ENCODE measurements around the gene MAGOH.
"Not testable (repeated sequence)": the region's sequence is repeated elsewhere in the genome, so short reads cannot be mapped to it uniquely, and the experiment has no call there.

Gene MAGOH

DNA sequence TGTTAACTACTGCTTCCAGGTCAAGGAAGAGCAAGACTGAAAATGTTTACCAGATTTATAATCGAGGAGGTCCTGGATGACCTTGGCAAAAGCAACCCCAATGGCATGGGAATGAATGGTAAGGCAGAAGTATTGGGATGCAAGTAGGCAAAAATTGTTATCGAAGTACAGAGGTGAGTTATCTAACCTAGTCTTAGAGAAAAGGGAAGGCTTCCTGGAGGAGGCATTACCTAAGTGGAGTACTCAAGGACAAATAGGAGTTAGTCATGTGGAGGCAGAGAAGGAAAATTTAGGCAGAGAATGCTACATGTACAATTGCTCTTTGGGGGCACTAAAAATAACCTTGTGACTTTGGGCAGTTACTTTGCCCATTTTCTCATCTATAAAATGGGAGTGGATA is 3.5 kb upstream of the MAGOH start:
- FAIRE-seq, result no peak
- DNase-seq (ENCODE audit: insufficient read length, low spot score), result no peak

DNA sequence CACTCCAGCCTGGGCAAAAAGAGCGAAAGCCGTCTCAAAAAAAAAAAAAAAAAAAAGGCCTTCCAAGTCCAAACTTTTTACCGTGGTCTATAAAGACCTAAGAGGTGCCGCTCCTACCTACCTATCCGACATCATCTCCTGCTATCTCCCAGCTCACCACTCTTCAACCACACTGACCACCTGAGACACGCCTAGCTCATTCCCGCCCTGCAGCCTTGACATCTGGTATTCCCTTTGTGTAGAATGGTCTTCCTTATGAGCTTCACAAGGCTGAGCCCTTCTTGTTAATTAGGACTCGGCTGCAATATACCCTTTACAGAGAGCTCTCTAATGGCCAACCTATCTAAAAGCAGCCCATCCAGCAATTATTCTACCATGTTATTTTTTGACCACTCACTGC is 680 bp downstream of the MAGOH start:
- DNase-seq (ENCODE audit: insufficient read length, low spot score) (no peak), FAIRE-seq (no peak)

DNA sequence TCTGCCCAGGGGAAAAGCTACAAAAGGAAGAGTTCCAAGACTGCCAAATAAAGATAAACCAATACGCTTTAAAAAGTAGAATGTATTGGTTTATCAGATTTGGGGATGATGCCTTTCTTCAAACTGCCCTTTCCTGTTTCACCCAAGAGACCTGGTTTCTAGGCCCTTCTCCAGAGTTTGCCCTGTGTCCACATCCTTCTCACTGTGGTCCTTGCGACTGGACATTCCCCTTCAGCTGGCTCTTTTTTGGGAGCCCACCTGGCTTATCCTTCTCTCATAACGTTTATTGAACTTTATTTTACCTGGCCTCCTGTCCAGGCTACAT is 17.4 kb downstream of the MAGOH start:
- no peak for FAIRE-seq
- DNase-seq (ENCODE audit: insufficient read length, low spot score), result no peak

DNA sequence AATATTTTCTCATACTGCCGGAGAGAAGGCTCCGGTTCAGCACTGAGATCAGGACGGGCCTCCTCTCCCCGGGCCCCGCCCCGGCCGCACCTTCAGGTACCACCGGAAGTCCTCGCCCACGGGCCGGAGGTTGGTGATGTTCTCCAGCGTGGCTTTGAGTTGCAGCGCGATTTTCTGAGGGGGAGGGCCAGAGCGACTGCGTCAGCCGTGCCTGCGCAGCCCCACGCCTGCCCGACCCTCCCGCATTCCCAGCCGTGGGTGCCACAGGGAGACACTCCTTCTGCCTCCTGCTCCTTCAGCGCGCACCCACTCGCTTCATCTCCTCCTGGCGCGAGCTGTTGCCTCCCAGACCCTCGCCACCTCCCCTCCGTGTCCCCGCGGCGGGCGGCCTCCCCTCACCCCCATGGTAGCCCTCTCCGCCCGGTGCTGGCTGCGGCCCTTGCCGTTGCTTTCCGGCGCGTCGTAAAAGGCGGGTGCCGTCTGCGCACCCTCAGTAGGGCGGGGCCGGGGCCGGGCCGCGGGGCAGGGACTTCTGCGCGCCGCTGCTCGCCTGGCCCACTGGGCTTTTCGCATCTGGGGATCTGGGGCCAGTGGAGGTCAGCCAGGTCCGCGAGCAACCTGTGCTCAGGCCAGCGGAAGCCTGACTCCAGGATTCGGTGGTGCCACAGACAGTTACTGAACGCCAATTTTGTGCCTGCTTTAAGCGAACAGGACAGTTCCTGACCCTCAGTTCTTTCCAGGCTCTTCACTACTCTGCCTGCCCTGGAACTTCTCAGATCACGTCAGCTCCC is 18.0 kb downstream of the MAGOH start, which contains the start of gene CZIB:
Gene CZIB, minus strand, starts transcription at position 464 of the 791 bp plus-strand sequence. Its CDS starts 59 bp downstream, at position 405.
- FAIRE-seq (peak; percentile 81), DNase-seq (ENCODE audit: insufficient read length, low spot score) (peak; percentile 86)

DNA sequence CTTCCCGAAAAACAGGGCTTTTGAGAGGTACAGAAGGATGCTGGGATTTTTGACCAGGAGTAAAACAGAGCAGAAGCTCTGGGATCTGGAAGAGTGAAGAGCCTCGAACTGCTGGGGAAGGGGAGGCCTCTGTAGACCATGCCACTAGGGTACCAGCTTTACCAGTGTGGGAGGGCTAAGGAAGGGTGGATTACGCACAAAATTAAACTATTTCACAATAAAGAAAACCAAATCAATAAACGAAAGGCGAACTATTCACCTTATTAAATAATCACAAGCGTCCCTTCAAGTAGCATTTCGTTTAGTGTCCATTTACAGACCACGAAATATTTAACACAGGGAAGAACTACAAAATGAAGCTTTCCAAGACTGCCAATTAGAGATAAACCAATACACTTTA is 18.6 kb downstream of the MAGOH start:
- DNase-seq (ENCODE audit: insufficient read length, low spot score) (no peak), FAIRE-seq (no peak)

DNA sequence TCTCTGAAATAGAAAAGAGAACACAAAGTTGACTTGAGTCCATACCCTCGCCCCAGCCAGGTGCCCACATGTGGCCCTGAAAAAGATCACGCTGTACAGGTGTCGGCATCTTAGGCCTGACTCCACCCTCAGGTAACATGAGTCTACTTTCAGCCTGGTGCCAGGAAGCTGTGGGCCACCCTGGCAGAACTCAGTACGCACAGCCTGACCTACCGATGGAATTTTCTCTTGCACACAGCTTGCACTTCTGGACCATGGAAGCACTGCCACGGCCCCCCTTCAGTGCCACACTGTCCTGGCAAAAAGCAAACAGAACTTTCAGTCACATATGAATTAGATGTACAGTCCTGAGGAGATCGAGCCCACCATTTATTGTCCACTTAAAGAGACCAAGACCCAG is 20.1 kb downstream of the MAGOH start:
- DNase-seq (ENCODE audit: insufficient read length, low spot score), result no peak
- no peak for FAIRE-seq

DNA sequence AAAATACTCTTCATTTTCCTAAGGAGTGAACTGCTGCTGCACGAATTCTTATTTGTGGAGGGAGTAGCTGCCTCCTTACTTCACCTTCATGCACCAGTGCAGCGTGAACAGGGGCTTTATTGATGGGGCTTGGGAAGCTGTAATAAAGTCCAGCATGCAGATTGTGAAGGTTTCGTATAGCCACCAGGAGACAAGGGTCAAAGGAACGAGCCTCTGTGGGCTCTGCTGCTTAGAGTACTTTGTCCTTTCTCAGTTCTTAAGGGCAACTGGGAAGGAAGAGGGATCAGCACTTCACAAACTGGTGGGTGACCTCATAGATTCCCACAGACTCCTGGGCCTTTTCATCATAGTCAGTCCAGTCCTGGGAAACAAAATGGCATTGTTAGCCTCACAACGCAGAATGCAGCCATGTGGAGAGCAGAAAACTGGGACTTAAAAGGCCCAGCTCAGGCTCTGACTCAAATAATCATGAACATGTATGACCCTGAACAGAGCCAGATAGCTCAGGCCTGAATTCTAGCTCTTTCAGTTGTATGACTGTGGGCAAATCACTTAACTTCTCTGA is 23.9 kb downstream of the MAGOH start:
- DNase-seq (ENCODE audit: insufficient read length, low spot score), result no peak
- FAIRE-seq, result no peak

DNA sequence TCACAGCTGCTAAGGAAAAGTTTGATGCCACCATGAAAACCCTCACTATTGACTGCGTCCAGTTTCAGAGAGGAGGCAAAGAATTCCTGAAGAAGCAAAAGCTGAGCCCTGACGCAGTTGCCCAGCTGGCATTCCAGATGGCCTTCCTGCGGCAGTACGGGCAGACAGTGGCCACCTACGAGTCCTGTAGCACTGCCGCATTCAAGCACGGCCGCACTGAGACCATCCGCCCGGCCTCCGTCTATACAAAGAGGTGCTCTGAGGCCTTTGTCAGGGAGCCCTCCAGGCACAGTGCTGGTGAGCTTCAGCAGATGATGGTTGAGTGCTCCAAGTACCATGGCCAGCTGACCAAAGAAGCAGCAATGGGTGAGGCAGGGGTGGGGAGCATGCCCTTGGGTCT is 27.4 kb downstream of the MAGOH start:
- FAIRE-seq (no peak), DNase-seq (ENCODE audit: insufficient read length, low spot score) (no peak)

DNA sequence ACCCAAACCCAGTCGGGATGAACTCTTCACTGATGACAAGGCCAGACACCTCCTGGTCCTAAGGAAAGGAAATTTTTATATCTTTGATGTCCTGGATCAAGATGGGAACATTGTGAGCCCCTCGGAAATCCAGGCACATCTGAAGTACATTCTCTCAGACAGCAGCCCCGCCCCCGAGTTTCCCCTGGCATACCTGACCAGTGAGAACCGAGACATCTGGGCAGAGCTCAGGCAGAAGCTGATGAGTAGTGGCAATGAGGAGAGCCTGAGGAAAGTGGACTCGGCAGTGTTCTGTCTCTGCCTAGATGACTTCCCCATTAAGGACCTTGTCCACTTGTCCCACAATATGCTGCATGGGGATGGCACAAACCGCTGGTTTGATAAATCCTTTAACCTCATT is 28.0 kb downstream of the MAGOH start:
- FAIRE-seq (no peak), DNase-seq (ENCODE audit: insufficient read length, low spot score) (no peak)

DNA sequence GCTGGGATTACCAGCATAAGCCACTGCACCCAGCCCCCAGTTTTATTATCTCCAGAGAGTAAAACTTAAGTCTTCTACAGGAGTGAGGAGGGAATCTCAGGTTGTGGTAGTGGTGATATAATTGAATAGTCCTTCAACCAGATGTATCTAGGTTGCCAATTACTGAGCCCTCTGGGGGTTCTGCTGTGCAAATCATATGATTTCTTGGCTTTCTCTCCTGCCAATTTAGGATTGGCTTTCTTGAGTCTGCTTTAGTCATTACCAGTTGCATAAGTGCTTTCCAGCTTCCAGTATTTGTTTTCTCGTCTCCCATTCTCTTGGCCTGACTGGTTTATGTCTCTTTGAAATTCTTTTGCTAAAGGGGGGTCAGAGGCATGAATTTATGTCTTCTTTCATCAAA is 30.6 kb downstream of the MAGOH start:
- no peak for FAIRE-seq
- DNase-seq (ENCODE audit: insufficient read length, low spot score), result no peak

DNA sequence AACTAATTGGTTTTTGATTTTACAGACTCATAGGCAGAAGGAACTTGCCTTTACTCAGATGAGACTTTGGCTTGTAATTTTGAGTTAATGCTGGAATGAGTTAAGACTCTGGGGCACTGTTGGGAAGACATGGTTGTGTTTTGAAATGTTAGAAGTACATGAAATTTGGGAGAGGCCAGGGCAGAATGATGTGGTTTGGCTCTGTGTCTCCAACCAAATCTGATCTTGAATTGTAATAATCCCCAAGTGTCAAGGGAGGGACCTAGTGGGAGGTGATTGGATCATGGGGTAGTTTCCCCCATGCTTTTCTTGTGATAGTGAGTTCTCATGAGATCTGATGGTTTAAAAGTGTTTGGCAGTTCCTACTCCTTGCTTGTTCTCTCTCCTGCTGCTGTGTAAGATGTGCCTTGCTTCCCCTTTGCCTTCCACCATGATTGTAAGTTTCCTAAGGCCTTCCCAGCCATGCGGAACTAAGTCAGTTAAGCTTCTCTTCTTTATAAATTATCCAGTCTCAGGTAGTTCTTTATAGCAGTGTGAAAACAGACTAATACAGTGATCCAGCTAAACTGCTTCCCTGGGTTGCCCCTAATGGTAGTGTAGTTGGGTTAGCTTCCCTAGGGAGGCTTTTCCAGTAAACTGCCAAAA is 31.5 kb downstream of the MAGOH start:
- FAIRE-seq, result no peak

DNA sequence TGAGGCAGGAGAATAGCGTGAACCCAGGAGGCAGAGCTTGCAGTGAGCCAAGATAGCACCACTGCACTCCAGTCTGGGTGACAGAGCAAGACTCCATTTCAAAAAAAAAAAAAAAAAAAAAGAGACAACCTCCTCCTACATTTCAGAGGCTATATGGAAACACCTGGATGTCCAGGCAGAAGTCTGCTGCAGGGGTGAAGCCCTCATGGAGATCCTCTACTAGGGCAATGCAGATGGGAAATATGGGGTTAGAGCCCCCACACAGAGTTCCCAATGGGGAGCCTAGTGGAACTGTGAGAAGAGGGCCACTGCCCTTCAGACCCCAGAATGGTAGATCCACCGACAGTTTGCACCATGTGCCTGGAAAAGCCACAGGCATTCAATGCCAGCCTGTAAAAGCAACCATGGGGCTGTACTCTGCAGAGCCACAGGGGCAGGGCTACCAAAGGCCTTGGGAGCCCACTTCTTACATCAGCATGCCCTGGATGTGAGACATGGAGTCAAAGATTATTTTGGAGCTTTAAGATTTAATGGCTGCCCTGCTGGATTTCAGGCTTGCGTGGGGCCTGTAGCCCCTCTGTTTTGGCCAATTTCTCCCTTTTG is 32.1 kb downstream of the MAGOH start:
- not testable (repeated sequence) for FAIRE-seq; DNase-seq (ENCODE audit: insufficient read length, low spot score)

More for the DNA sequence above, 31.5 kb downstream of the MAGOH start:
- no peak for DNase-seq (ENCODE audit: insufficient read length, low spot score)

DNA sequence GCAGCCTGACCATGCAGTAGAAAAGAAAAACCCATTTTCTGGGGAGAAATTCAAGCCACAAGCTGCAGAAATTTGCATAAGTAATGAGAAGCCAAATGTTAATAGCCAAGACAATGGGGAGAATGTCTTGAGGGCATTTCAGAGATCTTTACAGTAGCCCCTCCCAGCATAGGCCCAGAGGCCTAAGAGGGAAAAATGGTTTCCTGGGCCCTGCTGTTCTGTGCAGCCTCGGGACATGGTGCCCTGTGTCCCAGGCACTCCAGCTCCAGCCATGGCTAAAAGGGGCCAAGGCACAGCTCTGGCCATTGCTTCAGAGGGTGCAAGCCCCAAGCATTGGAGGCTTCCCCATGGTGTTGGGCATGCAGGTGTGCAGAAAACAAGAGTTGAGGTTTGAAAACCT is 32.8 kb downstream of the MAGOH start:
- not testable (repeated sequence) for FAIRE-seq; DNase-seq (ENCODE audit: insufficient read length, low spot score)

DNA sequence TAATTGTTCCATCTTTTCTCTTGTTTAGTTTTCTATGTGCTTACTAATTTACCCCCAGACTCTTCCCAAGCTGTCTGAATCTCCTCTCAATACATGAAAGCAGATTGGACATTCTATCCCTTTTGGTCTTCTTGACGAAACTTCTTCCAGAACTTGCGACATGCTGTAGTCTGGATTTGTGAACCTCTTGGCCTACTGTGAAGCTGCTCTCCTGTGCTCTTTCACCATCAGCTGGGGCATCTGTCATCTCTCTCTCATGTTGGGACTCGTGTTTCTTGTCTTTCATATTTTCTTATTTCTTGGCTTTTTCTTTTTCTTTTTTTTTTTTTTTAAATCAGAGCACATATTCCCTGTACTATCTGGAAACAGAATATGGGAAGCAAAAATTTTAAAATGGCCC is 34.9 kb downstream of the MAGOH start:
- DNase-seq (ENCODE audit: insufficient read length, low spot score), result no peak
- FAIRE-seq, result no peak

DNA sequence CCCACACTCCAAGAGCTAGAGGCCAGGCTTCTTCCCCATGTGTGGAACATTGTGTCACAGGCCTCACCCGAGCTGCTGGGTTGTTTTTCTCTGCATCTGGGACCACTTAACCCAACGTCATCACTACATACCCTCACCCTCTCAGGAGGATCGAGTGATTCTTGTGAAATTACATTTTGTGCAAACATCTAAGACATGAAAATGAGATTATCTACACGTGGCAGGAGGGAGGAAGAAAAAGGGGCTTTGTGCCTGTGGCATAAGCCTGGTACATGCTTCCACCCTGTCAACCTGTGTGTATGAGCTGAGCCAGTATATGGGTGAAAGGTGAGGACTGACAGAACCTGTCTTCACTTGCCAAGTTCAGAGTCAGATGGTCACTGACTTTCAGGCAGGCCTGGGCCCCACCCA is 40.1 kb downstream of the MAGOH start:
- DNase-seq (ENCODE audit: insufficient read length, low spot score) (no peak), FAIRE-seq (no peak)

DNA sequence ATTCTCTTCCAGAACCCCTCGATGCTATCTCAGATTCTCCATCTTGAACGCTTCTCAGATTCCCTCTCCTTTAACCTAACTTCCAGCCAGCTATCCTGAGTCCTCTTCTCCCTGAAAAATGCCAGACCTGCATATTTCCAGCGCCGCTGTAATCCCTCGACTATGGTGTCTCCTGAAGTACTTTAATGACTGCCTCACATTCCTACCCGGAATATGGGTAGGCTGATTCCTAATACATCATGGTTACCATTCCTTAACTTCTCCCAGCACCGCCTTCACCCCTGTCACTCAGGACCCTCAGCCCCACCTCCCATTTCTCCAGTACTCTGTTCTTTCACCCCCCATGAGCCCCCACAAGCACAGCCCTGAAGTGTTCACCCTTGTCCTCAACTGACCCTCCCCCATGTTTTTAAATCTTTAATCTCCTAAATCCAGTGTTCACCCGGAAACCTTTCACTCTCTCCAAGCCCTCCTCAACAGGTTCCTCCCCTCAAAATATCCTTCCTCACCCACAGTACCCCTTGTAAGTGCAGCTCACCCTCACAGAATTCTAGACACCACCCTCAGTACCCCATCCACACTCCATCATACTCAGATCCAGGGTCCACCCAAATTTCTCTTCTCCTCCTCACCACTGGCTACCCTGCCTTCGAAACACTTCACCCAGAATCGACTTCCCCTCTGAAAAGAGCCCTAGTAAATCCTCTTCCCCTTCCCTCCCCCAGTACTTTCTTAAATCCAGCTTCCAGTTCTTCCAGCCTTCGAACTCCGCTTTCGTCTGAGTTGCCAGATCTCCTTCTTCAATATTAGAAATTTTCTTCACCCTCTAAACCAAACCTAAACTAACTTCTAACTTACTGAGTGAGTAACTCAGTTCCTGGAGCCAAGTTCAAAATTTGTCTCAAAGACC is 40.8 kb downstream of the MAGOH start:
- FAIRE-seq, result no peak
- DNase-seq (ENCODE audit: insufficient read length, low spot score), result peak; percentile 13

DNA sequence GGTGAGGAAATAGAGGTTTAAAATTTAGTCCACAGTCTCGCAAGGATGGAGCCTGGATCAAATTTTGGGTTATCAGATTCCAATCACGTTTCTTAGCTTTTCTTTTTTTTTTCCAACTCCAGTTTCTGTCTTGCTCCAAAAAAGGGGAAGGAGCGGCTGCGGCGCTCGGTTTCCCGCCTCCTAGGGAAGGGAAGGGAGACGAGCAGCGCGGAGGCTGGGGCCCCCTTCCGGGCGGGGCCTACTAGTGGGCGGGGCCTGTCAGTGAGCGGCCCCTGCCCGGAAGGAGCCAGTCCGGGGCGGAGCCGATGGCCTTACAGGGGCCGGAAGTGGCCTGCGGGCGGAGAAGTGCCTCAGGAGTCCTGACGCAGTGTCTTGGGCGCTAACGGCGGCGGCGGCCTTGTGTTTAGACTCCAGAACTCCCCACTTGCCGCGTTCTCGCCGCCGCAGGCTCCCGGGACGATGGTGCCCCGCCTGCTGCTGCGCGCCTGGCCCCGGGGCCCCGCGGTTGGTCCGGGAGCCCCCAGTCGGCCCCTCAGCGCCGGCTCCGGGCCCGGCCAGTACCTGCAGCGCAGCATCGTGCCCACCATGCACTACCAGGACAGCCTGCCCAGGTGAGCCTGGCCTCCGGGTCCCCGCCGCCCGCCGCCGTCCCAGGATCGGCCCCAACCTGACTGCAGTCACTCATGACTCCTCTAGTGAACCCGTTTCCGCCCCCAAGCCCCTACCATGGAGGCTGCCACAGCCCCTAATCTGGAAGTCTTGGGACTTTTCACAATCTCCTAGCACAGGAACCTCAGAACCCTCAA is 41.6 kb downstream of the MAGOH start, which contains the start of gene CPT2:
Gene CPT2, plus strand, starts transcription at position 340 of the 806 bp plus-strand sequence. Its CDS starts 120 bp downstream, at position 460.
- FAIRE-seq (peak; percentile 13), DNase-seq (ENCODE audit: insufficient read length, low spot score) (peak; percentile 92)

DNA sequence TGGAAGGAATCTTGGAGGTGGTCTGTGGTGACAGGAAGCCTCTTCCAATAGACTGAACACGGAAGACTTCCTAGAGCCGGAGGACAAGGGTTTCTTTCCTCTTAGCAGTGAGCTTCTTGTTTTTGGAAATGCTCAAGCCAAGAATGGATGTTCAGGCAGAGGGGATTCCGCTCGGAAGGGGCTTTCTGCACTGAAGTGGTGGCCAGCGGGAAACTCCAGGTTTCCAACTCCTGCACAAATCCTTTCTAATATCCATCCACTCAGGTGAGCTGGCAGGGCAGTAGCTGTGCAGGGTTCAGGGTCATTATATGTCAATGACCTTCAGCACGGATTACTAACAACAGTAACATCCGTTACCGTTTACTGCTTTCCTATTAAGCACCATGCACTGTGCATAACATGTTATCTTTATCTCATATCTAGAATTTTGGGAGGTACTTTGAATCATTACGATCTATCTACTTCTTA is 42.3 kb downstream of the MAGOH start:
- no peak for DNase-seq (ENCODE audit: insufficient read length, low spot score)
- FAIRE-seq, result no peak

DNA sequence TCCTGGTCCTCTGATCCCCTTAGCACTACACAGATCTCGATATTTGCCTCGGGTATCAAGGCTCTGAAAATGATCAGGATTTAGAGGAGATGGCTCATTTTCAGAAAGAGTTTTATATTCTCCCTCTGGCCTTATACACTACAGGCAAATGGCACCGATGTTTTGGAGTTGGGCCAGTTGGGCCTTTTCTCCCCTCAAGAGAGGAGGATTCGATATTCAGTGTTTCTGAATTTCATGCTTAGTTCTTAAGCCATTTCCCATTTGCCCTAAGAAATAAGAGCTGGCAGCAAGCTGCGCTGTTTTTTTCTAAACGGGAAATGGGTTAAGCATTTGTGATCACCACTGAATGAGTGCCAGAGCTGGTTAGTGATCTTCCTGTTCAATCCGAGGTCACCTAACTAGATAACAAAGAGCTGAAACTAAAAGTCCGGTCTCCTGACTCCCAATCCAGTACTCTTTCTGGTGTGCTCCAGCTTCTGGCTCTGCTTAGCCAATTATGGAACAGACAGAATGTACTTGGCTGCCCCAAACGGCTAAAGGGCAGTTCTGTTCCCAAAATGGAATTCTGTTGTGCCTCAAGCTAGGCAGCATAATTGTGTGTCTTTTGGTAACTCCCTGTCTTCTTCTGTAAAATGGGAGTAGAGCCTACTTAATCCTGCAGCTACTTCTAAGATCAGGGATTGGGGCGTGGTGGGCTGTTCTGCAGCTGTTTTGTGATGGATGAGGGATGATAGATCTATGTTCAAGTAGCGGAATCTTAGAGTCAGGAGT is 42.9 kb downstream of the MAGOH start:
- DNase-seq (ENCODE audit: insufficient read length, low spot score) (no peak), FAIRE-seq (no peak)
